DOHH2 (cell line): Measurements from ENCODE around the gene NEURL1B.

Experiments used
- EZH2phosphoT487 ChIP-seq: fragments of 200-600 bp; sonication (generic); IDR thresholded peaks from 2 replicates; pipeline ENCODE4 v1.6.1; 2017; ENCODE audit warnings: borderline replicate concordance, mild to moderate bottlenecking, antibody characterized with exemption, low read length, moderate library complexity, mixed read lengths
- TF ChIP-seq, protein P1 (sequence below): fragments of 200-600 bp; sonication (generic); IDR thresholded peaks from one replicate; pipeline ENCODE4 v1.5.1; 2014; ENCODE audit warnings: antibody characterized with exemption, mild to moderate bottlenecking, low read depth, low read length; ENCODE audit not compliant: poor library complexity, severe bottlenecking

DNA sequence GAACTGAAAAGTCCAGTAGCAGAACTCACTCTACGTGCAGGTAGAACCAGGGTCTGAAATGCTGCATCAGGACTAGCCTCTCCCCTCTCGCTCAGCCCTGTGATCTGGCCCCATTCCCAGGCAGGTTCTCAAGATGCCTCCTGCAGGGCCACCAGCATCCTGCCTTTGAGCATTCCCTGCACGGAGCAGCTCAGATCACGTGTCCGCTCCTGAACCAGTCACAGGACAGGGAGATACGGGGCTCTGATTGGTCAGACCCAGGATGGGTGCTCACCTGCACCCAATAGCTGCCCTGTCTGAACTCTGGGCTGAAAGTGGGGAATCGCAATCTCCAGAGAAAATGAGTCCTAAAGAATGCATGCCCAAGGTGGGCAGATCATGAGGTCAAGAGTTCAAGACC lies 50.8 kb downstream of the NEURL1B start:
- TF ChIP-seq, protein P1, sequence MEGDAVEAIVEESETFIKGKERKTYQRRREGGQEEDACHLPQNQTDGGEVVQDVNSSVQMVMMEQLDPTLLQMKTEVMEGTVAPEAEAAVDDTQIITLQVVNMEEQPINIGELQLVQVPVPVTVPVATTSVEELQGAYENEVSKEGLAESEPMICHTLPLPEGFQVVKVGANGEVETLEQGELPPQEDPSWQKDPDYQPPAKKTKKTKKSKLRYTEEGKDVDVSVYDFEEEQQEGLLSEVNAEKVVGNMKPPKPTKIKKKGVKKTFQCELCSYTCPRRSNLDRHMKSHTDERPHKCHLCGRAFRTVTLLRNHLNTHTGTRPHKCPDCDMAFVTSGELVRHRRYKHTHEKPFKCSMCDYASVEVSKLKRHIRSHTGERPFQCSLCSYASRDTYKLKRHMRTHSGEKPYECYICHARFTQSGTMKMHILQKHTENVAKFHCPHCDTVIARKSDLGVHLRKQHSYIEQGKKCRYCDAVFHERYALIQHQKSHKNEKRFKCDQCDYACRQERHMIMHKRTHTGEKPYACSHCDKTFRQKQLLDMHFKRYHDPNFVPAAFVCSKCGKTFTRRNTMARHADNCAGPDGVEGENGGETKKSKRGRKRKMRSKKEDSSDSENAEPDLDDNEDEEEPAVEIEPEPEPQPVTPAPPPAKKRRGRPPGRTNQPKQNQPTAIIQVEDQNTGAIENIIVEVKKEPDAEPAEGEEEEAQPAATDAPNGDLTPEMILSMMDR: no peak
- TF ChIP-seq EZH2phosphoT487: no peak
